Activated naive CD8-positive, alpha-beta T cell treated with anti-CD3 and anti-CD28 coated beads, Interleukin-2, amount 10 ng/mL, durations not matched to agents 7 days and 5 days (primary cell): ENCODE data around the gene LMLN. TPM values are rescaled to one million over a fixed set of nuclear protein-coding genes. Genes with fewer than 3 reads are reported as not detected.
"Not testable (repeated sequence)": the region's sequence is repeated elsewhere in the genome, so short reads cannot be mapped to it uniquely, and the experiment has no call there.

Source experiments
- ATAC-seq: fragments of 150-1000 bp; cut with Tn5 transposase; one replicate; pipeline ENCODE4 v1.10.0; 2021; ENCODE audit warnings: low read depth, moderate library complexity
- POLR2A ChIA-PET: fragments of 350-600 bp; sonication (Branson Sonifier 250); formaldehyde crosslinking; loops from one replicate; lab custom pipeline; 2021; ENCODE audit warnings: antibody characterized with exemption; lab: Charles Lee
- DNase-seq: peaks from one replicate; pipeline ENCODE4 v3.0.0; 2021
- H3K27ac Mint-ChIP-seq: one replicate; pipeline ENCODE4 v1.8.0; 2022; ENCODE audit warnings: mild to moderate bottlenecking, mixed read lengths
- H3K27me3 Mint-ChIP-seq: one replicate; pipeline ENCODE4 v1.8.0; 2022; ENCODE audit warnings: mild to moderate bottlenecking, moderate library complexity, mixed read lengths
- H3K36me3 Mint-ChIP-seq: one replicate; pipeline ENCODE4 v1.8.0; 2021; ENCODE audit warnings: mild to moderate bottlenecking, mixed read lengths
- H3K4me1 Mint-ChIP-seq: one replicate; pipeline ENCODE4 v1.8.0; 2021; ENCODE audit warnings: mixed read lengths
- H3K4me3 Mint-ChIP-seq: one replicate; pipeline ENCODE4 v1.8.0; 2022; ENCODE audit warnings: mild to moderate bottlenecking, moderate library complexity, mixed read lengths
- H3K9me3 Mint-ChIP-seq: one replicate; pipeline ENCODE4 v1.8.0; 2021; ENCODE audit warnings: mixed read lengths
- total RNA-seq, 2 experiments: library from RNA; stranded (reverse); gene quantifications; one replicate each; pipeline ENCODE4 v1.2.3, GENCODE V29; 2021

The LMLN gene
- total RNA-seq, 2 experiments from 2014 or later, result 7.9 to 8.2 TPM

DNA sequence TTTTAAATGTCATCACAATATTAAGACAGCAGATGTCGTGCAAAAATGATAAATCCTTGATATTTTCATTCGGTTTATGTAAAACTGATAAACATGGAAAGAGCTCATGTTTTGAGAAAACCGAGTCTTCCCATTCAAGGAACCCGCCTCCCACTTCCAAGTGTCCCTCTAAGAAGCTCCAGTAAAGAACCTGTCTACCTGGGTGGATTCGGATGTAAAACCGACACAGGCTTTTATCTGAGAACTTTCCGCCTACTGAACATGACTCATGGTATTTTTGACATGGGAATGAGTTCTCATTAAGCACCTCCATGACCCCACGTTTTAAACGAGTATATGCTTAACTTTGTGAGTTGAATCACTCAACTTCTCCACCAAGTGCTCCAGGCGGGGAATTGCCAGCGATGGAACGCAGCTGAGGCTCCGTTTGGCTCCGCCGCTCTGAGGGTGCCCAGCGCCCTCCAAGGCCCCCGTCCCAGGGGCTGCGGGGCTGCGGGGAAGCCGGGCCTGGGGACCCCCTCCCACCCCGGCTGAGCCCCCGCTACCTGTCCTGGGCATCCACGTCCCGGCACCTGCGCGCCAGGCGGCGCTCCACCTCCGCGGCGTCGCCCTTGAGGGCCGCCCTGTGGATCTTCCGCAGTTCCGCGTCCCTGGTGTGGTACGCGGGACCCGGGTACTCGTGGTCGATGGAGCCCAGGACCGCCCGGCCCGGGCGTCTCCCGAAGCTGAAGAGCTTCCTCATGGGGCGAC, 119.9 kb downstream of the LMLN start:
- peak; percentile 52 for ATAC-seq
- Mint-ChIP-seq H3K4me1 (peaks cover 4% of the 10 kb centered on the region), H3K4me3 (peak overlapping the region; percentile 81), H3K36me3 (peaks cover 6% of the 10 kb centered on the region), H3K9me3 (peaks cover 5% of the 10 kb centered on the region), H3K27me3 (peaks cover 34% of the 10 kb centered on the region), H3K27ac (peak overlapping the region; percentile 61)
- DNase-seq, result peak; percentile 72
- POLR2A ChIA-PET, result interaction anchor here (0.6 to 1.8 kb wide), 6 partner anchors 8 to 130 kb away, joined by 3 to 8 read pairs (median 4); partner anchors contain the start of gene RPL35A

DNA sequence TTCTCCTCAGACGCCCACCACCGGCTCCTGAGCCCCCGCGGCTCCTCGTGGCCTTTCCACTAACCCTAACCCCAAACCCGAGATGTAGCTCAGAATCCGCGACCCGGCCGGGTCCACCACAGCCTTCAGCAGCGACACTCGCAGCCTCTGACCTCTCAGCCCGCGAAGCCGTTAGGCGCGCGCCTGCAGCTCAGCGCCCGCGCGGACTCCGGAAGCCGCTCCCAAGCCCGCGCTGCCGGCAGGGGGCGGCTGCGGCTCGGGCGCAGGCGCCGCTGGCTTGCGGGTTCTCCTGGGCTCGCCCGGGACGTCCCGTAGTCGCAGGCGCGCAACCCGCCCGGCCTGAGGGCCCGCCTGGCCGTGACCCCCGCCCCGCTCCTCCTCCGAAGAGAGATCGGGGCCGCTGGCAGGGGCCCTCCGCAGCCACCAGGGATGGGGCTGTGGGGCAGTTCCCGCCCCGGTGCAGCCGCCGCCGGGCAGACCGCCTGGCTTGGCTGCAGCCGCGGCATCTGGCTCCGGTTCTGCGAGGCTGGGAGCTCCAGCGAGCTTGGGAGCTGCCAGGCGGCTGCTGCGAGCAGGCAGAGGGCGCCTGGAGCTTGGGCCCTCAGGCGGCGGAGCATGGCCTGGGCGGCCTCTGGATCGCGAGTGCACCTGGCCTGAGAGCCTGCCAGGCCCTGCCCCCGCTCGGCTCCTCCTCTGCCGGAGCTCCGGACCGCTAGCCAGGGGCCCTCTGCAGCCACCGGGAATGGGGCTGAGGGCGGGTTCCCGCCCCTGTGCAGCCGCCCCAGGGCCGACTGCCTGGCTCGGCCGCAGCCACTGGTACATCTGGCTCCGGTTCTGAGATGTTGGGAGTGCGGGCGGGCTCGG, 120.7 kb downstream of the LMLN start:
- H3K27ac Mint-ChIP-seq, result peak overlapping the region; percentile 61
- POLR2A ChIA-PET, result interaction anchor here (0.6 to 1.8 kb wide), 6 partner anchors 9 to 131 kb away, joined by 3 to 8 read pairs (median 4); partner anchors contain the start of gene RPL35A
- H3K36me3 Mint-ChIP-seq, result peaks cover 6% of the 10 kb centered on the region
- peaks cover 40% of the 10 kb centered on the region for H3K27me3 Mint-ChIP-seq
- H3K9me3 Mint-ChIP-seq, result peaks cover 5% of the 10 kb centered on the region
- peak; percentile 91 for ATAC-seq
- H3K4me3 Mint-ChIP-seq, result peak overlapping the region; percentile 81
- peaks cover 4% of the 10 kb centered on the region for H3K4me1 Mint-ChIP-seq
- DNase-seq, result peak; percentile 94

DNA sequence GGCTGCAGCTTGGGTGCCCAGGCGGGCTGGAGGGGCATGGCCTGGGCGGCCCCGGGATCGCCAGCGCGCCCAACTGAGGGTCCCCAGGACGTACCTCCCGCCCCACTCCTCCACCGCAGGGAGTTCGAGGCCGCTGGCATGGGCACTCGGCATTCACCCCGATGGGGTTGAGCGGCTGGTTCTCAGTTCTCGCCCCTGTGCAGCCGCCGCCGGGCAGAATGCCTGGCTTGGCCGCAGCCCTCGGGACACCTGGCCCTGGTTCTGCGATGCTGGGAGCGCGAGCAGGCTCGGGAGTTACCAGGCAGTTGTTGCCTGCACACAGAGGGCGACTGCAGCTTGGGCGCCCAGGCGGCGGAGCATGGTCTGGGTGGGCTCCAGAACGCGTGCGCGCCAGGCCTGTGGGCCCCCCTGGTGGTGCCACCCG, 121.4 kb downstream of the LMLN start:
- H3K4me3 Mint-ChIP-seq, result no peak overlapping the region
- no peak overlapping the region for H3K27ac Mint-ChIP-seq
- POLR2A ChIA-PET, result interaction anchor here (1.2 to 1.8 kb wide), 4 partner anchors 9 to 131 kb away, joined by 4 to 8 read pairs (median 5); partner anchors contain the start of gene RPL35A
- peaks cover 7% of the 10 kb centered on the region for H3K9me3 Mint-ChIP-seq
- DNase-seq (no peak), ATAC-seq (no peak)
- H3K27me3 Mint-ChIP-seq, result peaks cover 46% of the 10 kb centered on the region
- H3K36me3 Mint-ChIP-seq, result peaks cover 6% of the 10 kb centered on the region
- H3K4me1 Mint-ChIP-seq, result peaks cover 4% of the 10 kb centered on the region

DNA sequence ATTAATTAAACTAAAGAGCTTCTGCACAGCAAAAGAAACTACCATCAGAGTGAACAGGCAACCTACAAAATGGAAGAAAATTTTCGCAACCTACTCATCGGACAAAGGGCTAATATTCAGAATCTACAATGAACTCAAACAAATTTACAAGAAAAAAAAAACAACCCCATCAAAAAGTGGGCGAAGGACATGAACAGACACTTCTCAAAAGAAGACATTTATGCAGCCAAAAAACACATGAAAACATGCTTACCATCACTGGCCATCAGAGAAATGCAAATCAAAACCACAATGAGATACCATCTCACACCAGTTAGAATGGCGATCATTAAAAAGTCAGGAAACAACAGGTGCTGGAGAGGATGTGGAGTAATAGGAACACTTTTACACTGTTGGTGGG, 122.2 kb downstream of the LMLN start:
- DNase-seq, POLR2A ChIA-PET, ATAC-seq, H3K4me1 Mint-ChIP-seq, H3K9me3 Mint-ChIP-seq, H3K36me3 Mint-ChIP-seq, H3K27ac Mint-ChIP-seq: not testable (repeated sequence)
- H3K27me3 Mint-ChIP-seq, result peaks cover 54% of the 10 kb centered on the region
- peak overlapping the region; percentile 19 for H3K4me3 Mint-ChIP-seq

DNA sequence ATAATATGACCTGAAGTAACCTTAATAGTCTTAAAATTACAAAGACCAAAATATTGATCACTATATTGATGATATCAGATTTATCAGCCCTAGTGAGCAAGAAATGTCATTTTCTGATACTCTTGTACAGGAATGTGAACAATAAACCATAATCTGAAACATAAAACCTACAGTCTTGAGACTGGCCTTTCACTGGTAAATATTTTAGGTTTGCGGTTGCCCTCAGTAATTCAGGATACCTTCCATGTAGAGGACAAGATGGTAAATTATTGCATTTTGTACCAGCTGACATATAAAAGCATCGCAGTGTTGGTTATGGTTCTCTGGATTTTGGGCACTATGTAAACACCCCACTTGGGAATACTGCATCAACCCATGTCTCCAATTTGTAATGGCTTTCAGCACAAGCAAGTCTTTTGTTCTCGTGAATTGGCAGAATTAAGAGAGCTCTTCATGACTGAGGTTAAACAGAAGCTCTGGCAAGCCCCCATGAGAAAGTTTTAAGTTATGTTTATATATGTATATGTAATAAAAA, 128.5 kb downstream of the LMLN start:
- Mint-ChIP-seq H3K27me3 (peaks cover 58% of the 10 kb centered on the region), H3K36me3 (peaks cover 1% of the 10 kb centered on the region), H3K9me3 (peaks cover 4% of the 10 kb centered on the region), H3K4me3 (no peak overlapping the region), H3K27ac (no peak overlapping the region), H3K4me1 (no peaks in the 10 kb centered on the region)
- POLR2A ChIA-PET, result no interaction called here
- DNase-seq (no peak), ATAC-seq (no peak)

DNA sequence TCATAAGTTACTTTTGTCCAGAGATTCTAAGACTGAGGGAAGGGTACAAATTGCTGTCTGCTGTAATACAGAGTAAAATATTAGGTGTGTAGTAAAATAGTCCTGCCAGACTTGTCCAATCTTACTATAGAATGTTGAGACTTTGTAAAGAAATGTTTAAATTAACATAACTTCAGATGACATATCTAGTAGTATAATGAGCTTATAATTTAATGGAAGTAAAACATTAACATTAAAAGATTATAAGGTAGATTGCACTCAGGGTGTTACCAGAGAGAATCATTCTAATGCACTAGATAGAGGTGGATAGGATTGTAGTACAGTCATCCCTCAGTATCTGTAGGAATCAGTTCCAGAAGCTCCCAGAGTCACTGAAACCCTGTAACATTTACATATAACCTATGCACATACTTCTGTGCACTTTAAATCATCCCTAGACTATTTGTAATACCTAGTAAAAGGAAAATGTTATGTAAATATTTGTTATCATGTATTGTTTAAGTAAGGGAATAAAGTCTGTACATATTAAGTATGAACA, 130.8 kb downstream of the LMLN start:
- Mint-ChIP-seq H3K36me3 (no peaks in the 10 kb centered on the region), H3K27me3 (peaks cover 42% of the 10 kb centered on the region), H3K27ac (no peak overlapping the region), H3K4me3 (no peak overlapping the region), H3K9me3 (peaks cover 8% of the 10 kb centered on the region), H3K4me1 (no peaks in the 10 kb centered on the region)
- POLR2A ChIA-PET, result no interaction called here
- DNase-seq, result no peak
- no peak for ATAC-seq

DNA sequence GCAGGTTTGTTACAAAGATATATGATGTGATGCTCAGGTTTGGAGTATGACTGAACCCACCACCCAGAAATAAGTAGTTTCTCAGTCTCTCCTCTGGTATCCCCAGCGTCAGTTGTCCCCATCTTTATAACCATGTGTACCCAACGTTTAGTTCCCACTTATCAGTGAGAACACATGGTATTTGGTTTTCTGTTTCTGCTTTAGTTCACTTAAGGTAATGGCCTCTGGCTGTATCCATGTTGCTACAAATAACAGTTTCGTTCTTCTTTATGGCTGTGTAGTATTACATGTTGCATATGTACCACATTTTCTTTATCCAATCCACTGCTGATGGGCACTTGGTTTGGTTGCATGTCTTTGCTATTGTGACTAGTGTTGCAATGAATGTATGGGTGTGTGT, 132.3 kb downstream of the LMLN start:
- Mint-ChIP-seq H3K36me3 (no peaks in the 10 kb centered on the region), H3K4me1 (no peaks in the 10 kb centered on the region), H3K9me3 (peaks cover 13% of the 10 kb centered on the region), H3K27ac (no peak overlapping the region), H3K4me3 (no peak overlapping the region), H3K27me3 (peaks cover 29% of the 10 kb centered on the region)
- ATAC-seq (no peak), DNase-seq (no peak)
- POLR2A ChIA-PET, result no interaction called here

DNA sequence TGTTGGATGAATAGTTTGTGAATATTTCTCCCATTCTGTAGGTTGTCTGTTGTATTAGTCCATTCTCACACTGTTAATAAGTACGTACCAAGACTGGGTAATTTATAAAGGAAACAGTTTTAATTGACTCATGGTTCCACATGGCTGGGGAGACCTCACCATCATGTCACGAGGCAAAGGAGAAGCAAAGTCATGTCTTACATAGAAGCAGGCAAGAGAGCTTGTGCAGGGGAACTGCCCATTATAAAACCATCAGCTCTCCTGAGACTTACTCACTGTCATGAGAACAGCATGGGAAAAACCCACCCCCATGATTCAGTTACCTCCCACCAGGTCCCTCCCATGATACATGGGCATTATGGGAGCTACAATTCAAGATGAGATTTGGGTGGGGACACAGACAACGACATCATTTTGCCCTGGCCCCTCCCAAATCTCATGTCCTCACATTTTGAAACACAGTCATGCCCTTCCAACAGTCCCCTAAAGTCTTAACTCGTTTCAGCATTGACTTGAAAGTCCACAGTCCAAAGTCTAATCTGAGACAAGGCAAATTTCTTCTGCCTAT, 133.2 kb downstream of the LMLN start:
- H3K27ac Mint-ChIP-seq, result no peak overlapping the region

More for the DNA sequence above, 133.2 kb downstream of the LMLN start:
- Mint-ChIP-seq H3K36me3 (no peaks in the 10 kb centered on the region), H3K9me3 (peaks cover 13% of the 10 kb centered on the region), H3K27me3 (peaks cover 23% of the 10 kb centered on the region), H3K4me3 (no peak overlapping the region), H3K4me1 (no peaks in the 10 kb centered on the region)
- ATAC-seq (no peak), DNase-seq (no peak)
- POLR2A ChIA-PET, result no interaction called here

Other genes starting within 250 kb of the LMLN start
- gene RUBCN, start 223.3 kb upstream of the LMLN start, total RNA-seq, result 10 to 100 TPM; 55.1 to 55.8 TPM
- gene FYTTD1, start 210.3 kb upstream of the LMLN start, total RNA-seq, result 10 to 100 TPM; 38.0 to 48.8 TPM
- 10 to 100 TPM; 67.1 to 83.4 TPM for gene LRCH3, start 169.0 kb upstream of the LMLN start, total RNA-seq
- 1,000 to 10,000 TPM; 1,037 to 1,049 TPM for gene RPL35A, start 10.0 kb upstream of the LMLN start, total RNA-seq